ENCODE data around the gene RAB37. TPM values are rescaled to one million over a fixed set of nuclear protein-coding genes. Genes with fewer than 3 reads are reported as not detected.

RAB37 gene
- total and polyA plus RNA-seq, 9 of the 15 experiments (the other 6 are each of a cell fraction or from before 2014, with no cell fraction given) = 0.03 to 0.27 (median 0.11) TPM; not detected in 4

DNA sequence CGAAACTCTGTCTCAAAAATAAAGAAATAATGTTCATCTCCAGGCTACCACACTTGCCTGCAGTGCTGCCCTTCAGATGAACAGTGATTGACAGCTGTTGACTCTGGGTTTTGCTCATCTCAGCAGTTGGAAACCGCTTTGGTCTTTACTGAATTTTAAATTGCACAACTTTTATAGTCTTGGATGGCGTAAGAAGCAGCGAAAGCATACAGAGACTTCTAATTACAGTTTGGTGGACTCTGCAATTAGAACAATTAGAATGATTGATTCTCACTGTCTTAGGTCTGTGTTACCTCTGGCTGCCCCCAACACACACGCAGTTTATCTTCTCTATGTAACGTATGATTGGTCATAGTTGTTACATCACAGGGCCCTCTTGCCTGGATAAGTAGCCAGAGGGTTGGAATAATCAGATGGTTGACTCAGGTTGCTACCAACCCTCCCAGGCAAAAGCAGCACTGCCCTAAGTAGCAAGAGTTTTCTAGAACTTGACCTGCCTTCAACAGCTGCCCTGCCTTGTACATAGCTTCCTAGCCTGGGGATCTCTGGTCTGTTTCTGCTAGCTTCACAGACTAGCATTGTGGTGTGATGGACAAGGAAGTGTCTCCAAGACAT is 41.0 kb downstream of the RAB37 start (continued):
- TF ChIP-seq, protein P1, sequence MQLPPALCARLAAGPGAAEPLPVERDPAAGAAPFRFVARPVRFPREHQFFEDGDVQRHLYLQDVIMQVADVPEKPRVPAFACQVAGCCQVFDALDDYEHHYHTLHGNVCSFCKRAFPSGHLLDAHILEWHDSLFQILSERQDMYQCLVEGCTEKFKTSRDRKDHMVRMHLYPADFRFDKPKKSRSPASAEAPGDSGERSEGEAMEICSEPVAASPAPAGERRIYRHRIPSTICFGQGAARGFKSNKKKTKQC (CRISPR knock-in tag; IDR thresholded peaks at IDR 0.05) = no peak
- TF ChIP-seq, protein P2, sequence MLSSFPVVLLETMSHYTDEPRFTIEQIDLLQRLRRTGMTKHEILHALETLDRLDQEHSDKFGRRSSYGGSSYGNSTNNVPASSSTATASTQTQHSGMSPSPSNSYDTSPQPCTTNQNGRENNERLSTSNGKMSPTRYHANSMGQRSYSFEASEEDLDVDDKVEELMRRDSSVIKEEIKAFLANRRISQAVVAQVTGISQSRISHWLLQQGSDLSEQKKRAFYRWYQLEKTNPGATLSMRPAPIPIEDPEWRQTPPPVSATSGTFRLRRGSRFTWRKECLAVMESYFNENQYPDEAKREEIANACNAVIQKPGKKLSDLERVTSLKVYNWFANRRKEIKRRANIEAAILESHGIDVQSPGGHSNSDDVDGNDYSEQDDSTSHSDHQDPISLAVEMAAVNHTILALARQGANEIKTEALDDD (IDR thresholded peaks at IDR 0.05) = peak; percentile 39; the same call in 1 of the 2 replicates
- TF ChIP-seq RB1 (IDR thresholded peaks at IDR 0.05; ENCODE audit: low read depth) (no peak), TAF1 (IDR thresholded peaks at IDR 0.05; ENCODE audit: control insufficient read depth, extremely low read depth, insufficient read depth, low read length, severe bottlenecking) (no peak), KAT2B (IDR thresholded peaks at IDR 0.05; ENCODE audit: low read depth, low read length) (no peak), RBBP5 (IDR thresholded peaks at IDR 0.05; ENCODE audit: borderline replicate concordance, insufficient read depth, low read length, poor library complexity, severe bottlenecking) (no peak), ZFP36 (IDR thresholded peaks at IDR 0.05; ENCODE audit: low read depth, low read length, partially characterized antibody) (no peak), ZNF133 (CRISPR knock-in tag; IDR thresholded peaks at IDR 0.05) (no peak), ZBTB17 (CRISPR knock-in tag; IDR thresholded peaks at IDR 0.05) (no peak), MEF2A (IDR thresholded peaks at IDR 0.05; ENCODE audit: control insufficient read depth, low read depth, low read length) (no peak), PHF20 (IDR thresholded peaks at IDR 0.05; ENCODE audit: partially characterized antibody) (no peak), ZNF444 (CRISPR knock-in tag; IDR thresholded peaks at IDR 0.05) (no peak), POLR2AphosphoS2 (IDR thresholded peaks at IDR 0.05; ENCODE audit: low read length) (no peak), RAD21 (CRISPR knock-in tag; conservative IDR thresholded peaks at IDR 0.05 in 1 of 2, IDR thresholded peaks at IDR 0.05 in 1 of 2) (no peak), ZKSCAN1 (IDR thresholded peaks at IDR 0.05; ENCODE audit: low read depth, low read length) (no peak)
- TF ChIP-seq, protein P3, sequence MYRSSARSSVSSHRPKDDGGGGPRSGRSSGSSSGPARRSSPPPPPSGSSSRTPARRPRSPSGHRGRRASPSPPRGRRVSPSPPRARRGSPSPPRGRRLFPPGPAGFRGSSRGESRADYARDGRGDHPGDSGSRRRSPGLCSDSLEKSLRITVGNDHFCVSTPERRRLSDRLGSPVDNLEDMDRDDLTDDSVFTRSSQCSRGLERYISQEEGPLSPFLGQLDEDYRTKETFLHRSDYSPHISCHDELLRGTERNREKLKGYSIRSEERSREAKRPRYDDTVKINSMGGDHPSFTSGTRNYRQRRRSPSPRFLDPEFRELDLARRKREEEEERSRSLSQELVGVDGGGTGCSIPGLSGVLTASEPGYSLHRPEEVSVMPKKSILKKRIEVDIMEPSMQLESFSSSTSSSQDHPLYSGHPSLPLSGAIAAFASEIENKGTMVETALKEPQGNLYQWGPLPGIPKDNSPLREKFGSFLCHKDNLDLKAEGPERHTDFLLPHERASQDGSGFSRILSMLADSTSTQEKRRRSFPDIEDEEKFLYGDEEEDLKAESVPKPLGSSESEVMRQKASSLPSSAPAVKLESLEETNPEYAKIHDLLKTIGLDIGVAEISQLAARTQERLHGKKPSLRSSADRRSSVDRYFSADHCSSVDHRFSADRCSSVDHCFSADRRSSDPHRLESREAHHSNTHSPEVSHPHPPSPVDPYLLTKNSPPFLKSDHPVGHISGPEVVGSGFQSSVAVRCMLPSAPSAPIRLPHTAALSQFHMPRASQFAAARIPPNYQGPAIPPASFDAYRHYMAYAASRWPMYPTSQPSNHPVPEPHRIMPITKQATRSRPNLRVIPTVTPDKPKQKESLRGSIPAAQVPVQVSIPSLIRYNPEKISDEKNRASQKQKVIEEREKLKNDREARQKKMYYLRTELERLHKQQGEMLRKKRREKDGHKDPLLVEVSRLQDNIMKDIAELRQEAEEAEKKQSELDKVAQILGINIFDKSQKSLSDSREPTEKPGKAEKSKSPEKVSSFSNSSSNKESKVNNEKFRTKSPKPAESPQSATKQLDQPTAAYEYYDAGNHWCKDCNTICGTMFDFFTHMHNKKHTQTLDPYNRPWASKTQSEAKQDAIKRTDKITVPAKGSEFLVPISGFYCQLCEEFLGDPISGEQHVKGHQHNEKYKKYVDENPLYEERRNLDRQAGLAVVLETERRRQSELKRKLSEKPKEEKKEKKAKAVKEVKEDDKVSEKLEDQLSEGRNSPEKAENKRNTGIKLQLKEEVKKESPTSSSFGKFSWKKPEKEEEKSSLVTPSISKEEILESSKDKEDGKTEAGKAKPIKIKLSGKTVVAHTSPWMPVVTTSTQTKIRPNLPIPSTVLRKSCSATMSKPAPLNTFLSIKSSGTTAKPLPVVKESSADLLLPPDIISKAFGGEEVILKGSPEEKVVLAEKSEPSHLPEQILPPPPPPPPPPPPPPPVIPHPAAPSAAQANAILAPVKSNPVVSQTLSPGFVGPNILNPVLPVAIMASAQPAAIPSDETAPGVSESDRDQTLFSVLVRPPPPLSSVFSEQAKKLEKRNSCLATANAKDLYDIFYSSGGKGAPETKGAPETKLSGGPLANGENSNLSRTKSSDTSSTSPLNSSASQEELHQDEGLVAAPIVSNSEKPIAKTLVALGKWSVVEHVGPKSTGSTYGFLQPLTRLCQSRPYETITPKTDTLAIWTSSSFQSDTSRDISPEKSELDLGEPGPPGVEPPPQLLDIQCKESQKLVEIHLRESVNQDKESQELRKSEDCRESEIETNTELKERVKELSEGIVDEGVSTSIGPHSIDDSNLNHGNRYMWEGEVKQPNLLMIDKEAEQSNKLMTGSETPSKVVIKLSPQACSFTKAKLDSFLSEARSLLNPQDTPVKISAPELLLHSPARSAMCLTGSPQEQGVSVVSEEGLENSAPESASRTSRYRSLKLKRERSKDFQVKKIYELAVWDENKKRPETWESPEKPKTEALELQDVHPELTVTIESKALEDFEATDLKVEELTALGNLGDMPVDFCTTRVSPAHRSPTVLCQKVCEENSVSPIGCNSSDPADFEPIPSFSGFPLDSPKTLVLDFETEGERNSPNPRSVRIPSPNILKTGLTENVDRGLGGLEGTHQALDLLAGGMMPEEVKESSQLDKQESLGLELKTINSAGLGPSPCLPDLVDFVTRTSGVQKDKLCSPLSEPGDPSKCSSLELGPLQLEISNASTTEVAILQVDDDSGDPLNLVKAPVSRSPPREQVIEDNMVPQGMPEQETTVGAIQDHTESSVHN (IDR thresholded peaks at IDR 0.05; ENCODE audit: borderline replicate concordance in 1 of 2, low read depth in 1 of 2) = no peak

Measured in K562 (cell line).